Activated T-helper 1 cell treated with anti-CD3 and anti-CD28 coated beads, Interleukin-12 subunit alpha, Interleukin-12 subunit beta, Interleukin-2, Interleukin-4 antibody, amounts not matched to agents 30 ng/mL and 10 ng/mL and 1 ng/mL, durations not matched to agents 14 hours and 24 hours and 36 hours (primary cell): ENCODE data around the gene PLXNC1. TPM values are rescaled to one million over a fixed set of nuclear protein-coding genes. Genes with fewer than 3 reads are reported as not detected.
A peak's percentile ranks its signal among the peaks of the same experiment; 100 is the strongest.

Source experiments
- DNase-seq: peaks from one replicate; pipeline ENCODE4 v3.0.0; 2021; ENCODE audit warnings: low spot score
- H3K27ac Mint-ChIP-seq: one replicate; pipeline ENCODE4 v1.8.0; 2021; ENCODE audit warnings: mild to moderate bottlenecking, mixed read lengths
- H3K27me3 Mint-ChIP-seq: one replicate; pipeline ENCODE4 v1.8.0; 2022; ENCODE audit warnings: mild to moderate bottlenecking, moderate library complexity, mixed read lengths; ENCODE audit not compliant: insufficient read depth
- H3K36me3 Mint-ChIP-seq: one replicate; pipeline ENCODE4 v1.8.0; 2021; ENCODE audit warnings: low read depth, mixed read lengths
- H3K4me1 Mint-ChIP-seq: one replicate; pipeline ENCODE4 v1.8.0; 2021; ENCODE audit warnings: low read depth, mixed read lengths
- H3K4me3 Mint-ChIP-seq: one replicate; pipeline ENCODE4 v1.8.0; 2021; ENCODE audit warnings: mild to moderate bottlenecking, moderate library complexity, mixed read lengths
- H3K9me3 Mint-ChIP-seq: one replicate; pipeline ENCODE4 v1.8.0; 2021; ENCODE audit warnings: mixed read lengths
- intact Hi-C: fragments of 100-400 bp; cut with micrococcal nuclease; formaldehyde crosslinking; loops from one replicate; pipeline ENCODE4 v1.15.1; 2024
- total RNA-seq: library from RNA; stranded (reverse); gene quantifications from 2 replicates; pipeline ENCODE4 v1.2.3, GENCODE V29; 2022

Gene PLXNC1
- total RNA-seq, 1 donor from 2014 or later, result 22.7 TPM

DNA sequence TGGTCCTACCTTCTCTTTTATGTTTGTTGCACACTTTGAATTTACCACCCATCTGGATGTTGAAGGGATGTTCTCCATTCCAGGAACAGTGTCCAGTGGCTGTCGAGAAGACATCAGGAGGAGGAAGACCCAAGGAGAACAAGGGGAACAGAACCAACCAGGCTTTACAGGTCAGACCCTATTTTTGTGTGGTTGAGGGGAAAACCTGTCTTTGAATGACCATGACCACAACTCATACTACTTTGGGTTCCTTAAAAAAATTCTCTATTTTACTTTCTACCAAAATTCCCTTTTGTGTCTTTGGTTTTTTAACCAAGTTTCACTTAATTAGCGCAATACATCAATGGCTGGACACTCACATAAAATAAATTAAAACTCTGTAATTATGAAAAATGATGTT lies 78.7 kb downstream of the PLXNC1 start:
- Mint-ChIP-seq H3K4me3 (no peak overlapping the region), H3K27me3 (no peaks in the 10 kb centered on the region), H3K36me3 (peaks cover 62% of the 10 kb centered on the region), H3K4me1 (peaks cover 17% of the 10 kb centered on the region), H3K9me3 (peaks cover 3% of the 10 kb centered on the region), H3K27ac (no peak overlapping the region)
- DNase-seq, result no peak
- intact Hi-C loops, result no loop called here

DNA sequence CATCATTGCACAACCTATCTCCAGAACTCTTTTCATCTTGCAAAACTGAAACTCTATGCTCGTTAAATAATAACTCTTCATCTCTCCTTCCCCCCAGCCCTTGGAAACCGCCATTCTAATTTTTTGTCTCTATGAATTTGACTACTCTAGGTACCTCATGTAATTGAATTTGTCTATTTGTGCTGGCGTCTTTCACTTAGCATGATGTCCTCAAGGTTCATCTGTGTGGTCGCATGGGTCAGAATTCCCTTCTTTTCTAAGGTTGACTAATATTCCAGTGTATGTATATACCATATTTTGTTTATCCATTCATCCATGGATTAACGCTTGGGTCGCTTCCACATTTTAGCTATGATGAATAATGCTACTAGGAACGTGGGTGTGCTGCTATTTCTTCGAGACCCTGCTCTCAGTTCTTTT lies 80.1 kb downstream of the PLXNC1 start:
- no peak for DNase-seq
- Mint-ChIP-seq H3K27ac (no peak overlapping the region), H3K27me3 (no peaks in the 10 kb centered on the region), H3K4me3 (no peak overlapping the region), H3K9me3 (peaks cover 3% of the 10 kb centered on the region), H3K36me3 (peaks cover 54% of the 10 kb centered on the region), H3K4me1 (peaks cover 12% of the 10 kb centered on the region)
- intact Hi-C loops, result no loop called here

DNA sequence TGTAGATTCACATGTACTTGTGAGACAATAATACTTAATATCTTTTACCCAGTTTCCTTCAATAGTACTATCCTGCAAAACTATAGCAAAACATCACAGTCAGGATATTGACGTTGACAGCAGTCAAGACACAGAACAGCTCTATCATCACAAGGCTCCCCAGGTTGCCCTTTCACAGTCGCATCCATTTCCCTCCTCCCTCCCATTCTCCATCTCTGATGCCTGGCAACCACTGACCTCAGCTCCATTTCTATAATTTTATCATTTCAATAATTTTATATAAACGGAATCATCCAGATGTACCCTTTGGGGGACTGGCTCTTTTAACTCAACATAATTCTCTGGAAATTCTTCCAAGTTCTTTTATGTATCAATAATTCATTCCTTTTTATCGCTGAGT lies 81.5 kb downstream of the PLXNC1 start:
- Mint-ChIP-seq H3K27ac (no peak overlapping the region), H3K4me1 (peaks cover 12% of the 10 kb centered on the region), H3K9me3 (peaks cover 3% of the 10 kb centered on the region), H3K4me3 (no peak overlapping the region), H3K27me3 (no peaks in the 10 kb centered on the region), H3K36me3 (peaks cover 45% of the 10 kb centered on the region)
- DNase-seq, result no peak
- intact Hi-C loops, result loop anchor here (1.0 to 2.0 kb wide), 2 partner anchors 21 to 39 kb away; no protein-coding TSS in a partner anchor

DNA sequence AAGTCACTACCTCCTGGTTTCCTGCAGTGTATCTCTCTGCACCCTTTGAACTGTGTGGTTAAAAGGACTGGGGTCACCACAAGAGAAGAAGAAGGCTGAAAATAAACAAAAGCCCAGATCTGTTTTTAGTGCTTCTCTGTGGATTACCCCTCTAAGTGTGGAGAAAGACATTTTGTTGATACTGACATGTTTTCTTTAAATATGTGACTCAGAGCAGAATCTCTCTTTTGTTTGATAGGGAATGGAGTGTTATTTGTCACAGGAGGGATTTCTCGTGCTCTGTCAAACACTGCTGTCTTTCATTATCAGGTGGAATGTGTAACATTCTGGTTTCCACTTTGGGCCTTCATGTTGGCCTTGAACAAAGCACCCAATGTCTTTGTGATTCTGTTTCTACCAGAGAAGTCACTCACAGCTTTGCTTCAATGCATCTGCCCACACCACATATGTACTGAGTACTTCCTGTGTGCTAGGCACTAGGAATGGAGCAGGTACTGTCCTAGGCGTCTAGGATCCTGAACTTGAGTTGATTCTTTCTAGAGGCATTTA lies 82.1 kb downstream of the PLXNC1 start:
- Mint-ChIP-seq H3K4me1 (peaks cover 12% of the 10 kb centered on the region), H3K27me3 (no peaks in the 10 kb centered on the region), H3K27ac (no peak overlapping the region), H3K36me3 (peaks cover 40% of the 10 kb centered on the region), H3K9me3 (peaks cover 3% of the 10 kb centered on the region), H3K4me3 (peak overlapping the region; percentile 12)
- no peak for DNase-seq
- intact Hi-C loops, result loop anchor here (1.0 to 2.0 kb wide), 2 partner anchors 22 to 39 kb away; no protein-coding TSS in a partner anchor

DNA sequence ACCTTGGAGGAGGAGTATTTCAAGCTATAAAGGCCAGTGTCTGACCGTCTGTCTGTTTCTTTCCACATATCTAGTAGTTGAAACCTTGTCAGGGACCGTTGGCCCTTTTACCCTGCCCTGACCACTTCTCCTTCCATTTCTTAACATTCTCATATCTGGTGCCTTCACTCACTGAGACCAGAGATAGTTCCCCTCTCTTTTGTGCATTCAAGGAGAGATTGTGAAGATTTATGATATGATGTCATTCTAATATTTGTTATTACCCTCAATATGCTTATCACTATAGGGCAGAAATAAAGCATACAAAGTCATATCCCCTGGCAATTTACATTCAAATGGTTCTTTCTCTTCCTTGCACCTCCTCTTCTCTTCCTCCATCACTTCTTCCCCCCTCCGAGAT lies 83.3 kb downstream of the PLXNC1 start:
- H3K4me1 Mint-ChIP-seq, result peaks cover 12% of the 10 kb centered on the region
- intact Hi-C loops, result loop anchor here (2.0 kb wide), 1 partner anchor 23 kb away; no protein-coding TSS in a partner anchor
- H3K9me3 Mint-ChIP-seq, result peaks cover 3% of the 10 kb centered on the region
- no peak overlapping the region for H3K27ac Mint-ChIP-seq
- no peaks in the 10 kb centered on the region for H3K27me3 Mint-ChIP-seq
- peaks cover 38% of the 10 kb centered on the region for H3K36me3 Mint-ChIP-seq
- no peak overlapping the region for H3K4me3 Mint-ChIP-seq
- DNase-seq, result no peak

DNA sequence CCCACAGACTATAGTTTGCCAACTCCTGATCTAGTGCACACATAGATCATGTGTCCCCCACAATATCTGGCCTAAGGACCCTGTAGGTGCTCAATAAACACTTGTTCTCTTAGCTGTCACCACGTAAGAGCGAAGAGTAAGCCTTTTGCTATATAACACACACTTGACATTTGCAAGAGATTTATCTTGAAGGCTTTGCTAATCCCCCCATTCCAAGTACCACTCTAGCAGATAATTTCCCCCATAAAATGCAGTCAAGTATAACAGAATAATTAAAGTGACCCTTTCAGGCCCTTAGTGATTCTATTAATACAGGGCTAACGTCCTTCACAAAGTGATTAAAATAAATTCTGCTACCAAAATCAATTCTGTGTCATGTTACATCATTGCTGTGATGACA lies 87.5 kb downstream of the PLXNC1 start:
- Mint-ChIP-seq H3K36me3 (peaks cover 37% of the 10 kb centered on the region), H3K4me3 (no peak overlapping the region), H3K9me3 (no peaks in the 10 kb centered on the region), H3K27me3 (no peaks in the 10 kb centered on the region), H3K4me1 (no peaks in the 10 kb centered on the region), H3K27ac (no peak overlapping the region)
- intact Hi-C loops, result no loop called here
- no peak for DNase-seq

DNA sequence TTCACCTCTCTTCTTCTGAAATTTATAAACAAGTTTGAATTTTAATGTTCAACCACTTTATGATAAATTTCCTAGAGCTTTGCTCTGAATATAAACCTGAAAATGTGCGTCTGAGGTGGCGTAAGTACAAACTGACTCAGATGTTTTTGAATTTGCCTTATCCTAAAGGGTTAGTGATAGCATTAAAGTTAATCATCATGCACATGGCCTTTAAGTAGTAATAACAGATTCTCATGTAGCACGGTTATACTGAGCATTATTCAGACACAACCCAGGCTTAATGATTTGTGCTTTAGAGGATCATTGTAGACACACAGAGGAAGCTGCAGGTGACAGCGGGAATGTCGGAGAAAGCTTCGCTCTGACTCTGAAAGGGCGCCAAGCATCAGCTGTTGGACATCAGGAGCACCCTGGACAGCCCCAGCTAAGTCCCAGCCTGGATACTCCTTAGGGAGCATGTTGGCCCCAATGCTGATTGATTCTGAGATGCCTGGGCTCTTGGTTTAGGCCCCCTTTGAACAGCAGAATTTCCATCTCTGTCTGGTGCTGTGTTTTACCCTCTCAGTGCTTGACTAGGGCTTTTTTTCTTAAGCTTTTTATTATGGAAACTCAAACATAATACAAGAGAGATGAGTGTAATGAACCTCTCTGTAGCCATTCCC lies 91.1 kb downstream of the PLXNC1 start:
- Mint-ChIP-seq H3K27ac (no peak overlapping the region), H3K36me3 (peaks cover 58% of the 10 kb centered on the region), H3K4me1 (peaks cover 12% of the 10 kb centered on the region), H3K9me3 (no peaks in the 10 kb centered on the region), H3K27me3 (no peaks in the 10 kb centered on the region), H3K4me3 (no peak overlapping the region)
- intact Hi-C loops, result no loop called here
- DNase-seq, result no peak

DNA sequence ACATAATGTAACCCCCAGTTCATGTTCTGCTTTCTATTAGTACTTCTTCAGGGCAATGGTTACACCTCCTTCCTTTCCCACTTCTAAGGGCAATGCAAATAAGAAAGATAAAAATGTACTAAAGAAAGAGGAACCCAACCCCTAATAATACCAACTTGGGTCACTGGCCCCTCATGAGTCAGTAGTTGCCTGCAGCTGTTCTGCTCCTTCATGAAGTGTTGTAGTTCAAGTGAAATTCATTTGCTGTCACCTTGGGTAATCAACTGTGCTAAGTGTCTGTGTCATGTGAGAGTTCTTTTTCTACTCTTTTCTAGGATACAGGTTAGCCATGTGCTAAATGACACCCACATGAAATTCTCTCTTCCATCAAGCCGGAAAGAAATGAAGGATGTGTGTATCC lies 91.8 kb downstream of the PLXNC1 start:
- Mint-ChIP-seq H3K27ac (no peak overlapping the region), H3K27me3 (no peaks in the 10 kb centered on the region), H3K36me3 (peaks cover 62% of the 10 kb centered on the region), H3K9me3 (no peaks in the 10 kb centered on the region), H3K4me1 (peaks cover 19% of the 10 kb centered on the region), H3K4me3 (no peak overlapping the region)
- no peak for DNase-seq
- intact Hi-C loops, result no loop called here

DNA sequence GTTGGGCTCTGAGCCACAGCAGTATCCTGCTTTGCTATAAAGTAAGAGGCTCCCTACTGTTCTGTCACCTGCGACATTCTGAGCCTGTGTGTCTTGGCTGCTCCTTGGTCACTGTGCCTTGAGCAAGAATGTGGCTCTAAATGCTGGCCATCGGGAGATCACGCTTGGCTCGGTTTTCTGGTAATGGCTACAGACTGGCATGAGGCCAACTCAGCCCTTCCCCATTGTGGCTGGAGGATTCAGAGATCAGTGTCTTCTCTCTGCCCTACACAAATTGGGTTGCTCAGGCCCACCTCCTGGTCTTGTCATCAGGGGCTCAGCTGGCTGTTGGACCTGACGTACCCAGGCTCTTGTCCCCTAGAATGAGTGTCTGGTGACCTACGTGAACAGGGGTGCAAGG lies 94.5 kb downstream of the PLXNC1 start:
- Mint-ChIP-seq H3K9me3 (no peaks in the 10 kb centered on the region), H3K27me3 (no peaks in the 10 kb centered on the region), H3K36me3 (peaks cover 59% of the 10 kb centered on the region), H3K27ac (no peak overlapping the region), H3K4me1 (peaks cover 41% of the 10 kb centered on the region), H3K4me3 (no peak overlapping the region)
- intact Hi-C loops, result no loop called here
- no peak for DNase-seq

DNA sequence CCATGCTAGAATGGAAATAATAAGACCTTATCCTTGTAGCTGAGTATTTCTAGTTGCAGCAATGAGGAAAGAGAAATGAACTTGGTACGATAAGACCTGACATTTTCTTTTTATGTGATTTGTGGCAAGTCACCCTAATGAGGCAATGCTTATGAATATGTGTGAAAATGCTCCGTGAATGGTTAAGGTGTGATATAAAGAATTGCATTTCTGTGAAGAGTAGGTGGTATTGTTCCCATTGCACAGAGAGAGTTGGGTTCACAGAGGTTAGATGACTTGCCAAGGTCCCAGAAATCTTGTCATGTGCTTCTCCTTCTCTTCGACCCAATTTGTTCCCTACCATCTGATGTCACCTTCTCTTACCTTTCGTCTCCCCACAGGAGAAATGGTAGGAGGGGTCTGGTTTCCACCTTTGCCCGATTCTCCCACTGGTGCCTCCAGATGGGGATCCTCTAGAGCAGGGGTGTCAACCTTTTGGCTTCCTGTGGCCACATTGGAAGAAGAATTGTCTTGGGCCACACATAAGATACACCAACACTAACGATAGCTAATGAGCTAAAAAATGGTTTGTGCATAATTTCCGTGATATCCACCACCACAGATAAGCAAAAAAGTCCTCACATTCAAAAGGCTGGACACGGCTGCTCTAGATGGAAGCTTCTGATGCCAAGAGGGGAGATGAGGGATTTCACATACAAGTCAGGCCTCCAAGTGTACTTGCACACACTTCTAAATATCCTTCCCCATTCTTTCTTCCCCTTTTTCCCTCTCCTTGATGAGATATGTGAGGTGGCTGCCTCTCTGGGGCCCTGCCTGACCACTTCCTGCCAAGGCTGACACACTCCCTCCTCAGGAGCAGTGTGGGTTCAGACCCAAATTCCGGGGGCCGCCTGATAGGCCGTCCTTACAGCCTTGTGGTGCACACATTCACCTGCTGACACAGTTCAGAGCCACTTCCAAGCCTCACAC lies 96.1 kb downstream of the PLXNC1 start:
- DNase-seq, result peak; percentile 25
- Mint-ChIP-seq H3K4me1 (peaks cover 41% of the 10 kb centered on the region), H3K27ac (peak overlapping the region; percentile 50), H3K36me3 (peaks cover 61% of the 10 kb centered on the region), H3K27me3 (no peaks in the 10 kb centered on the region), H3K4me3 (peak overlapping the region; percentile 25), H3K9me3 (no peaks in the 10 kb centered on the region)
- intact Hi-C loops, result loop anchor here (1.0 kb wide), 3 partner anchors 19 to 61 kb away; no protein-coding TSS in a partner anchor

DNA sequence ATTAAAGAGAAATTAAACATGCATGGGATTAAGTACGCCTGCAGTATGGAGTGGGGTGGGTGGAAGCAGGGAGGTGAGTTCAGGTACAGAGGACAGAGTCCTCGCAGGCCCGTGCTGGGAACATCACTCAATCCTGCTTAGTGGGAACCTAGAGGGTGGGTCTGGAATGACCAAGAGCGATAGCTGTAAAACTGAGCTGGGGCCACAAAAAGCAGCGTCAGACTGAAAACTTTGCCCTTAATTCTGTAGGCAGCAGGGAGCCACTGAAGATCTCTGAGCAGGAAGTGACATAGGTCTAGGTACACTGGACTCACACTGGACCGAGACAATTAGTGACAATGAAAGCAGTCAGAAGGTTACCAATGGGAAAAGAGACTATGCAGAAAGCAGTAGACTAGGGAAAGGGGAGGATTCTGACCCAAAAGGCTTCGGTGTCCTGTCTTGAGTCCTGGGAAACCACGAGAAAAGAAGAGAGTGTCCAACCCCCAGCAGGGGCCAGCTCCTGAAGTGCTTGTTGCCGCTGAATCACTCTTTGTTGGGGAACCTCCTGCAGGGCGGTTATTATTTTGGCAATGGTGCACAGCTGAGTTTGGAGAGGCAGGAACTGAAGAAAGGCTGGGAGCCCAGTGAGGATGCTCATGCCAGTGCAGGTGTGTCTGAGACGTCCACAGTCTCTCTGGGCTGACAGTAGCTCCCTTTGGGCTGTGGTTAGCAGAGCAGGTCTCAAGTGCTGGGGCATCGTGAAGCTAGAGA lies 97.4 kb downstream of the PLXNC1 start:
- H3K4me3 Mint-ChIP-seq, result no peak overlapping the region
- H3K4me1 Mint-ChIP-seq, result peaks cover 41% of the 10 kb centered on the region
- intact Hi-C loops, result no loop called here
- no peaks in the 10 kb centered on the region for H3K9me3 Mint-ChIP-seq
- DNase-seq, result no peak
- no peaks in the 10 kb centered on the region for H3K27me3 Mint-ChIP-seq
- peaks cover 57% of the 10 kb centered on the region for H3K36me3 Mint-ChIP-seq
- H3K27ac Mint-ChIP-seq, result no peak overlapping the region

DNA sequence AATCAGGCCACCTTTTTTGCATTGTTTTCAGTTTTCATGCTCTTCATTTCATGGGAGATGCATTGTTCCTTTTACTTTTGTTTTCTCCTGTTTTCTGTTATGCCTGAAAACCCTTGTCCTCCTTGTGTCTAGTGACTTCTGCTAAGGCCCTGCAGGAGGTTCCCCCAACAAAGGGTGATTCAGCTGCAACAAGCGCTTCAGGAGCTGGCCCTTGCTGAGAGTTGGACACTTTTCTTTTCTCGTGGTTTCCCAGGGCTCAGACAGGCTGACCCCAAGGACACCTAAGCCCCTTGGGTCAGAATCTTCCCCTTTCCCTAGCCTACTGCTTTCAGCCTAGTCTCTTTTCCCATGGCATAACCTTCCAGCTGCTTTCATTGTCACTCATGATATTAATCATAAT lies 98.9 kb downstream of the PLXNC1 start:
- no peak for DNase-seq
- Mint-ChIP-seq H3K27ac (no peak overlapping the region), H3K9me3 (no peaks in the 10 kb centered on the region), H3K4me1 (peaks cover 39% of the 10 kb centered on the region), H3K36me3 (peaks cover 51% of the 10 kb centered on the region), H3K27me3 (no peaks in the 10 kb centered on the region), H3K4me3 (no peak overlapping the region)
- intact Hi-C loops, result no loop called here
